Measurements from ENCODE around the gene FLYWCH1. TPM values are rescaled to one million over a fixed set of nuclear protein-coding genes. Genes with fewer than 3 reads are reported as not detected.

The FLYWCH1 gene
- total RNA-seq, 2 donors from 2014 or later, result 31.5 to 37.8 TPM

DNA sequence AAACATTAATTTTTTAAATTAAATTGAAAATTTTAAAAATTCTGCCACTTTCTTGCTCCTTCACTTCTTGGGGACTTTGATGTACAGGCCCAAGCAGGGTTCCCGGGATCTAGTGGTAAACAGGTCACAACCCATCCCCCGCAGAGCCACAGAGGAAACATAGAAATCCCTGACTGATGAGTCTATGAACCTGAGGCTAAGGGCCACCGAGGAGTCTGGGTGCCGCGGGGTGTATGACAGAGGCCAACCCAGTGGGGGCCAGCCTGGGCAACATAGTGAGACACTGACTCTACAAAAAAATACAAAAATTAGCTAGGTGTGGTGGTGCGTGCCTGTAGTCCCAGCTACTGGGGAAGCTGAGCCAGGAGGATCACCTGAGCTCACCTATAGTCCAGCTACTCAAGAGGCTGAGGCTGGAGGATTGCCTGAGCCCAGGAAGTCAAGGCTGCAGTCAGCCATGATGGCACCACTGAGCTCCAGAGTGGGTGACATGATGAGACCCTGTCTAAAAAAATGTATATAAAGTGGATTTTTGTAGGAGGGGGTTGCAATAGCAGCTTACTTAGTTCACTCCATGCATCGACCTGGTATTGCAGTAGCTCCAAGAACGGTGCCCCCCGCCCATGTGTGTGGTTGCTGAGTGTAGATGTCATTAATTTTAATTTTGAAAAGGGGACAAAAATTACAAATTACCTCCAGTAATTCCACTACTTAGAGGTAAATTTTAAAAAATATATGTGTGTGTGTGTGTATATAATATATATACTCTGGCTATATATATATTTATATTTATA is 9.2 kb upstream of the FLYWCH1 start:
- Histone ChIP-seq H3K27me3 (no peaks in the 10 kb centered on the region), H3K9me3 (no peaks in the 10 kb centered on the region), H3K27ac (no peak overlapping the region), H3K4me1 (peaks cover 0 to 22% of the 10 kb centered on the region in 2 donors), H3K36me3 (no peaks in the 10 kb centered on the region), H3K4me3 (no peak overlapping the region)
- DNase-seq (ENCODE audit: low spot score), result no peak
- TF ChIP-seq, protein P1, sequence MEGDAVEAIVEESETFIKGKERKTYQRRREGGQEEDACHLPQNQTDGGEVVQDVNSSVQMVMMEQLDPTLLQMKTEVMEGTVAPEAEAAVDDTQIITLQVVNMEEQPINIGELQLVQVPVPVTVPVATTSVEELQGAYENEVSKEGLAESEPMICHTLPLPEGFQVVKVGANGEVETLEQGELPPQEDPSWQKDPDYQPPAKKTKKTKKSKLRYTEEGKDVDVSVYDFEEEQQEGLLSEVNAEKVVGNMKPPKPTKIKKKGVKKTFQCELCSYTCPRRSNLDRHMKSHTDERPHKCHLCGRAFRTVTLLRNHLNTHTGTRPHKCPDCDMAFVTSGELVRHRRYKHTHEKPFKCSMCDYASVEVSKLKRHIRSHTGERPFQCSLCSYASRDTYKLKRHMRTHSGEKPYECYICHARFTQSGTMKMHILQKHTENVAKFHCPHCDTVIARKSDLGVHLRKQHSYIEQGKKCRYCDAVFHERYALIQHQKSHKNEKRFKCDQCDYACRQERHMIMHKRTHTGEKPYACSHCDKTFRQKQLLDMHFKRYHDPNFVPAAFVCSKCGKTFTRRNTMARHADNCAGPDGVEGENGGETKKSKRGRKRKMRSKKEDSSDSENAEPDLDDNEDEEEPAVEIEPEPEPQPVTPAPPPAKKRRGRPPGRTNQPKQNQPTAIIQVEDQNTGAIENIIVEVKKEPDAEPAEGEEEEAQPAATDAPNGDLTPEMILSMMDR (IDR thresholded peaks at IDR 0.05), result no peak

DNA sequence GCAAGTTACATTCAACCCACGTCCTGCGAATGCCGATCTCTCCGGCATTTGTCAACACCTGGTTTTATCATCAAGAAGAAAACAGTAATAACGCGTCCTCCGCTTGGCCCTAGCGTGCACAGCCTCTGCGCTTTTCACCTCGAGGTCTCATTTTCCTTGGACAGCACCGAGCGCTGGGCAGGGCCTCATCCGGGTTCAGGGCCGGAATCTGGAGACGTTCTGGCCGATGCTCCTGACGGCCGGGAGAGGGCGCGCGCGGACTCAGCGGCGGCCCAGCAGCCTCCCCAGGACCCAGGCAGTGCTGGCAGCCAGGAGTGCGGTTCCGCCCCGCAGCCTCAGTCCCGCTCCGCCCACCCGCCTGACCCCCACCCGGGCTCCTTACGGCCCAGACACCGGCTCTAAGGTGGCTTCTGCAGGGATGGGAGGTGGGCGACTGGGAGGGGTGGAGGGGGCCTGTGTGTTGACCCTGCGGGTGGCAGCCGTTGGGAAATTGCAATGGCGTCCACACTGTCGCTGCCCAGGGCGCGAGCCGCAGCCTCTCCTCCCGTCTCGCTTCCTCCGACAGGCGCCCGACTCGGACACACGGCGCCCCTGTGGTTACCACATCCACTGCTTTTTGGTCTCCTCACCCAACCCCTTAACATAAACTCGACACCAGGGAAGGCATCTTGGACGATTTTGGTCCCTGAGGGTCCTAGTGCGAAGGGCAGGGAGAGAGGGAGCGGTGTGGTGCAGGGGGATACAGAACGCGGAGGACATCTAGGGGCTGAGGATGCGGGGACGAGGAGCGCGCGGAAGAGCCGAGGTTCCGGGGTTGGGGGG is 7.4 kb upstream of the FLYWCH1 start:
- Histone ChIP-seq H3K4me1 (peaks cover 0 to 23% of the 10 kb centered on the region in 2 donors), H3K4me3 (peak overlapping the region; percentile 87 to 88), H3K27ac (peak overlapping the region; percentile 95 to 98), H3K27me3 (no peaks in the 10 kb centered on the region), H3K36me3 (no peaks in the 10 kb centered on the region), H3K9me3 (no peaks in the 10 kb centered on the region)
- peak; percentile 83 for DNase-seq (ENCODE audit: low spot score)
- TF ChIP-seq, protein P1 (IDR thresholded peaks at IDR 0.05), result peak; percentile 87 to 99

DNA sequence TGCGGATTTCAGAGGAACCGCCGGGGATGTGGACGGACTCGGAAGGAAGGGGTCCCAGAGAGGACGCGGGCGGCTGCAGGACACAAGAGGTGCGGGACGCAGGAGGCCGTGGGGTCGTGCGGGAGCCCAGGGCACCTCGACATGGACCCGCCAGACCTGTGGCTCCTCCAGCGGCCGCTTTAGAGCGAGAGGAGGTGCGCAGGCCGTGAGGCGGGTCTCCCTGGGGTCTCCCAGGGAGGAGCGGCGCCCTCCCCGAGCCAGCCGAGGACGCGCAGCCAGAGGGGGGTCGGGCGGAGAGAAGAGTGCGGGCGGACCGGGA is 6.8 kb upstream of the FLYWCH1 start:
- TF ChIP-seq, protein P1 (IDR thresholded peaks at IDR 0.05), result no peak
- Histone ChIP-seq H3K27me3 (no peaks in the 10 kb centered on the region), H3K36me3 (no peaks in the 10 kb centered on the region), H3K4me3 (peak overlapping the region; percentile 87 to 88), H3K4me1 (peaks cover 0 to 23% of the 10 kb centered on the region in 2 donors), H3K9me3 (no peaks in the 10 kb centered on the region), H3K27ac (peak overlapping the region; percentile 95 to 98)
- no peak for DNase-seq (ENCODE audit: low spot score)

DNA sequence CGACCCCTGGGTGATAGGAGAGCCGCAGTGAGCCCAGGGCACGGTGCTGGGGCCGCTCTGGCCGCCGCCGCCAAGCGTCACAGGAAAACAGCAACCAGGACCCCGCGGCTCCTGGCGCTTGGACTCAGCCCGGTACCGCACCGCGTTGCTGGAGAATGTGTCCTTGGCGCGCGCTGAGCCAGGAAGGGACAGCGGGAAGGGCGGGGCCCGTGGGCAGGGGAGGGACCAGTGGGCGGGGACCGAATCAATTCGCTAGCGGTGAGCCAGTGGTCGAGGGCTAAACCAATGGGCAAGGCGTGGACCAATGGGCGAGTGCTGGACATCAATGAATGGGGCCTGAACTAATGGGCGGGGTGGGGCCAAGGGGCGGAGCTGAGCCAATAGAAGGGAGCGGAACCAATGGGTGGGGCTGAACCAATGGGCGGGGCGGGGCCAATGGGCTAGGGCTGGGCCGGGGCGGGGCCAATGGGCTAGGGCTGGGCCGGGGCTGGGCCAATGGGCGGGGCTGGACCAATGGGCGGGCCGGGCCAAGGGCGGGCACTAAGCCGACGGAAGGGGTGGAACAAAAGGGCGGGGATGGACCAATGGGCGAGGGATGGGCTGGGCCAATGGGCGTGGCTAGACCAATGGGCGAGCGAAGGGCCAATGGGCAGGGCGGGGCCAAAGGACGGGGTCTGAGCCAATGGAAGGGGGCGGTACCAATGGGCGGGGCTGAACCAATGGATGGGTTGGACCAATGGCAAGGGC is 6.3 kb upstream of the FLYWCH1 start:
- no peaks in the 10 kb centered on the region for H3K27me3 ChIP-seq
- peak overlapping the region; percentile 95 to 98 for H3K27ac ChIP-seq
- peak; percentile 100 for DNase-seq (ENCODE audit: low spot score)
- TF ChIP-seq, protein P1 (IDR thresholded peaks at IDR 0.05), result no peak
- no peaks in the 10 kb centered on the region for H3K9me3 ChIP-seq
- H3K4me3 ChIP-seq, result peak overlapping the region; percentile 87 to 88
- no peaks in the 10 kb centered on the region for H3K36me3 ChIP-seq
- H3K4me1 ChIP-seq, result peaks cover 0 to 23% of the 10 kb centered on the region in 2 donors

DNA sequence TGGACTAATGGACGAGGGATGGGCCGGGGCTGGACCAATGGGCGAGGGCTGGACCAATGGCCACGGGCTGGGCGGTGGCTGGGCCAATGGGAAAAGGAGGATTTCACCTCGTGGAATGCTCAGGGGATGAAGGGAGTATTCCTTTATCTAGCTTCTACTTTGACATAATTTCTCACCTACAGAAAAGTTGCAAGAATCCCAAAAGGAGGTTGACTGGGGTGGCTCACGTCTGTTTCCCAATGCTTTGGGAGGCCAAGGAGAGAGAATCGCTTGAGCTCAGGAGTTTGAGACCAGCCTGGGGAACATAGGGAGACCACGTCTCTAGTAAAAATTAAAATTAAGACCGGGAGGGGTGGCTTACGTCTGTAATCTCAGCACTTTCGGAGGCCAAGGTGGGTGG is 5.7 kb upstream of the FLYWCH1 start:
- TF ChIP-seq, protein P1 (IDR thresholded peaks at IDR 0.05), result no peak
- peaks cover 0 to 24% of the 10 kb centered on the region in 2 donors for H3K4me1 ChIP-seq
- no peaks in the 10 kb centered on the region for H3K9me3 ChIP-seq
- peak overlapping the region in 1 of 2 donors; percentile 9 for H3K4me3 ChIP-seq
- H3K27ac ChIP-seq, result peak overlapping the region; percentile 48 to 51
- no peak for DNase-seq (ENCODE audit: low spot score)
- H3K36me3 ChIP-seq, result no peaks in the 10 kb centered on the region
- H3K27me3 ChIP-seq, result no peaks in the 10 kb centered on the region

Measured in right atrium auricular region (tissue), 2 donors.